NOMO-1 treated with dmso at 0.1 percent for 144 hours (cell line): Measurements from ENCODE around the gene TOGARAM2.

Experiments used
- DNase-seq: peaks from one replicate; lab custom pipeline; 2025; ENCODE audit not compliant: unreplicated experiment; lab: John Stamatoyannopoulos, UW

TOGARAM2 gene

GRCh38 chr2:29053223-29053622 lies 72.1 kb downstream of the TOGARAM2 start:
- DNase-seq: no peak

GRCh38 chr2:29053670-29054400 lies 72.7 kb downstream of the TOGARAM2 start:
- no peak for DNase-seq

GRCh38 chr2:29054430-29054829 lies 73.3 kb downstream of the TOGARAM2 start:
- DNase-seq: no peak

GRCh38 chr2:29055601-29056000 lies 74.5 kb downstream of the TOGARAM2 start:
- no peak for DNase-seq

- DNase-seq: no peak
These were observed 75.4 kb downstream of the TOGARAM2 start for GRCh38 chr2:29056452-29056851.

- DNase-seq: no peak
These were observed 75.9 kb downstream of the TOGARAM2 start for GRCh38 chr2:29057006-29057405.

GRCh38 chr2:29059624-29060023 lies 78.5 kb downstream of the TOGARAM2 start:
- no peak for DNase-seq

GRCh38 chr2:29060441-29060840 lies 79.3 kb downstream of the TOGARAM2 start:
- DNase-seq: no peak

GRCh38 chr2:29061176-29061575 lies 80.1 kb downstream of the TOGARAM2 start:
- no peak for DNase-seq

GRCh38 chr2:29061616-29062015 lies 80.5 kb downstream of the TOGARAM2 start:
- DNase-seq: no peak

GRCh38 chr2:29062371-29062770 lies 81.3 kb downstream of the TOGARAM2 start:
- DNase-seq: no peak

- DNase-seq: no peak
These were observed 82.0 kb downstream of the TOGARAM2 start for GRCh38 chr2:29063056-29063455.

- DNase-seq: no peak
These were observed 82.7 kb downstream of the TOGARAM2 start for GRCh38 chr2:29063646-29064345.

GRCh38 chr2:29064346-29064715 lies 83.2 kb downstream of the TOGARAM2 start:
- DNase-seq: no peak

GRCh38 chr2:29064746-29065067 lies 83.6 kb downstream of the TOGARAM2 start:
- no peak for DNase-seq

GRCh38 chr2:29065068-29065811 lies 84.1 kb downstream of the TOGARAM2 start:
- DNase-seq: no peak

- no peak for DNase-seq
These were observed 85.3 kb downstream of the TOGARAM2 start for GRCh38 chr2:29066271-29066860.

- no peak for DNase-seq
These were observed 86.0 kb downstream of the TOGARAM2 start for GRCh38 chr2:29066997-29067605.

GRCh38 chr2:29068513-29068912 lies 87.4 kb downstream of the TOGARAM2 start:
- DNase-seq: no peak

- DNase-seq: no peak
These were observed 89.4 kb downstream of the TOGARAM2 start for GRCh38 chr2:29070526-29070925.
